Sigmoid colon (tissue), 4 donors: ENCODE measurements around the gene MMS19.

ENCODE experiments used
- POLR2AphosphoS5 ChIP-seq, 4 donors: sonication (generic); formaldehyde crosslinking; IDR thresholded peaks; one replicate each; pipeline ENCODE4 v1.6.1; 2017; ENCODE audit warnings: antibody characterized with exemption in 4 of 4
- TF ChIP-seq, protein P1 (sequence below), 4 experiments: fragments of 450-650 bp in 3 of 4; fragments of 200-600 bp in 1 of 4; IDR thresholded peaks; one replicate each; pipeline ENCODE4 v1.5.1; 2016 to 2019; ENCODE audit warnings: antibody characterized with exemption in 4 of 4, mild to moderate bottlenecking in 3 of 4, moderate library complexity in 2 of 4

DNA sequence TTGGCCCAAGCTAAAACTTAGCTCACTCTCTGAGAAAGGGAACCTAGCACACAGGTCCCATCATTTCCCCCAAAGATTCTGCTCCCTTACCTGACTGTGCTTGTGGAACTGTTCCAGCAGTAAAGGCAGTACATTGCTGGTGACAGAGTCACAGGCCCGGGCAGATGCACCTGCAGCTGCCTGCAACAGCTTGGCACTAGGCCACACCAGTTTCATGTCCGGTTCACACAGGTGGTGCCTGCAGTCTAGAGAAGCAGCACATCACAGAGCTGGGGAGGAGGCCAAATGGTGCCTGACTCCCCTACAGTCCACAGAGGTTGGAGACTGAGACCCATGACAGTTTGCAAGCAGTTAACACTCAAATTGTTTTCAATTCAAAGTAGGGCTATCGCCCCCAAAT, 30.1 kb downstream of the MMS19 start:
- no peak for TF ChIP-seq POLR2AphosphoS5 (IDR thresholded peaks at IDR 0.05)
- TF ChIP-seq, protein P1, sequence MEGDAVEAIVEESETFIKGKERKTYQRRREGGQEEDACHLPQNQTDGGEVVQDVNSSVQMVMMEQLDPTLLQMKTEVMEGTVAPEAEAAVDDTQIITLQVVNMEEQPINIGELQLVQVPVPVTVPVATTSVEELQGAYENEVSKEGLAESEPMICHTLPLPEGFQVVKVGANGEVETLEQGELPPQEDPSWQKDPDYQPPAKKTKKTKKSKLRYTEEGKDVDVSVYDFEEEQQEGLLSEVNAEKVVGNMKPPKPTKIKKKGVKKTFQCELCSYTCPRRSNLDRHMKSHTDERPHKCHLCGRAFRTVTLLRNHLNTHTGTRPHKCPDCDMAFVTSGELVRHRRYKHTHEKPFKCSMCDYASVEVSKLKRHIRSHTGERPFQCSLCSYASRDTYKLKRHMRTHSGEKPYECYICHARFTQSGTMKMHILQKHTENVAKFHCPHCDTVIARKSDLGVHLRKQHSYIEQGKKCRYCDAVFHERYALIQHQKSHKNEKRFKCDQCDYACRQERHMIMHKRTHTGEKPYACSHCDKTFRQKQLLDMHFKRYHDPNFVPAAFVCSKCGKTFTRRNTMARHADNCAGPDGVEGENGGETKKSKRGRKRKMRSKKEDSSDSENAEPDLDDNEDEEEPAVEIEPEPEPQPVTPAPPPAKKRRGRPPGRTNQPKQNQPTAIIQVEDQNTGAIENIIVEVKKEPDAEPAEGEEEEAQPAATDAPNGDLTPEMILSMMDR (IDR thresholded peaks at IDR 0.05), result no peak
